HG02763 (cell line): Measurements from ENCODE around the gene LANCL1.
"Not testable (repeated sequence)": the region's sequence is repeated elsewhere in the genome, so short reads cannot be mapped to it uniquely, and the experiment has no call there.

ENCODE experiments used
- ATAC-seq: cut with Tn5 transposase; IDR thresholded peaks from one replicate; pipeline ENCODE4 v1.9.1; 2021; ENCODE audit warnings: mild to moderate bottlenecking, moderate library complexity; ENCODE audit not compliant: unreplicated experiment

LANCL1 gene

GRCh38 chr2:210460322-210461227 lies 16.0 kb downstream of the LANCL1 start:
- peak; percentile 59 for ATAC-seq

GRCh38 chr2:210459880-210460279 lies 16.7 kb downstream of the LANCL1 start:
- ATAC-seq: no peak

- ATAC-seq: no peak
These were observed 17.2 kb downstream of the LANCL1 start for GRCh38 chr2:210459407-210459806.

GRCh38 chr2:210458395-210458794 lies 18.2 kb downstream of the LANCL1 start:
- no peak for ATAC-seq

GRCh38 chr2:210456571-210456970 lies 20.0 kb downstream of the LANCL1 start:
- no peak for ATAC-seq

- no peak for ATAC-seq
These were observed 22.2 kb downstream of the LANCL1 start for GRCh38 chr2:210454336-210454735.

GRCh38 chr2:210452194-210452593 lies 24.4 kb downstream of the LANCL1 start:
- ATAC-seq: no peak

- not testable (repeated sequence) for ATAC-seq
These were observed 25.6 kb downstream of the LANCL1 start for GRCh38 chr2:210450942-210451341.

- ATAC-seq: no peak
These were observed 30.8 kb downstream of the LANCL1 start for GRCh38 chr2:210445732-210446131.

GRCh38 chr2:210445116-210445707 lies 31.3 kb downstream of the LANCL1 start:
- ATAC-seq: no peak

- ATAC-seq: no peak
These were observed 33.0 kb downstream of the LANCL1 start for GRCh38 chr2:210443527-210443926.

GRCh38 chr2:210442878-210443277 lies 33.7 kb downstream of the LANCL1 start:
- ATAC-seq: no peak

GRCh38 chr2:210442457-210442856 lies 34.1 kb downstream of the LANCL1 start:
- ATAC-seq: no peak

- ATAC-seq: no peak
These were observed 36.4 kb downstream of the LANCL1 start for GRCh38 chr2:210440206-210440605.

GRCh38 chr2:210435439-210435838 lies 41.1 kb downstream of the LANCL1 start:
- ATAC-seq: no peak

- no peak for ATAC-seq
These were observed 43.9 kb downstream of the LANCL1 start for GRCh38 chr2:210432633-210433032.

GRCh38 chr2:210429403-210430137 lies 47.0 kb downstream of the LANCL1 start:
- ATAC-seq: no peak

- ATAC-seq: no peak
These were observed 48.0 kb downstream of the LANCL1 start for GRCh38 chr2:210428393-210429179.

GRCh38 chr2:210427309-210427708 lies 49.2 kb downstream of the LANCL1 start:
- not testable (repeated sequence) for ATAC-seq

GRCh38 chr2:210422366-210422765 lies 54.2 kb downstream of the LANCL1 start:
- ATAC-seq: no peak

GRCh38 chr2:210421916-210422315 lies 54.6 kb downstream of the LANCL1 start:
- no peak for ATAC-seq
